Stromal cell of bone marrow (primary cell): ENCODE measurements around the gene MAP1S.

Source experiments
- DNase-seq: peaks from one replicate; pipeline ENCODE4 v3.0.0-alpha.2; 2012; ENCODE audit warnings: low read depth

MAP1S gene

DNA sequence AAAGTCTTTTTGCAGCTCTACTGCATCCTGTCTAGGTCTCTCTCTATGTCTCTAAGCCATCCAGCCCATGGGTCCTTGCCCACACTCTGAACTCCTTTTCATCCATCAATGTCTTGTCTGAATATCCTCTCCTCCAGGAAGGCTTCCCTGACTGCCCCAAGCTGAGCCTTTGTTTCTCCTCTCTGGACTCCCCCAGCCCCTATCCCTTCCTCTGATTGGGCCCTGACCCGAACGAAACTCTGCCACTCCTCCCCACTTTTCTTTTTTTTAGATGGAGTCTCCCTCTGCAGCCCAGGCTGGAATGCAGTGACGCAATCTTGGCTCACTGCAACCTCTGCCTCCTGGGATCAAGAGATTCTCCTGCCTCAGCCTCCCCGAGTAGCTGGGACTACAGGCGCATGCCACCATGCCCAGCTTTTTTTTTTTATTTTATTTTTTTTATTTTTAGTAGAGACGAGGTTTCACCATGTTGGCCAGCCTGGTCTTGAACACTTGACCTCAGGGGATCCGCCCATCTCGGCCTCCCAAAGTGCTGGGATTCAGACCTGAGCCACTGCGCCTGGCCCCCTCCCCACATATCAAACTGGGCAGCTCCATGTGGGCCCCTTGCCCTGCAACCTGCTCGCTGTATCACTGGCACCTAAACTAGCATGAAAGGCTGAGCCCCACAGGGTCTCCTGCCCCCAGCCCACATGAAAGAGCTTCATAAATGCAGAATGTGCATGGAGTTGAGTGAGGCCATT is 30.3 kb upstream of the MAP1S start:
- DNase-seq, result no peak

DNA sequence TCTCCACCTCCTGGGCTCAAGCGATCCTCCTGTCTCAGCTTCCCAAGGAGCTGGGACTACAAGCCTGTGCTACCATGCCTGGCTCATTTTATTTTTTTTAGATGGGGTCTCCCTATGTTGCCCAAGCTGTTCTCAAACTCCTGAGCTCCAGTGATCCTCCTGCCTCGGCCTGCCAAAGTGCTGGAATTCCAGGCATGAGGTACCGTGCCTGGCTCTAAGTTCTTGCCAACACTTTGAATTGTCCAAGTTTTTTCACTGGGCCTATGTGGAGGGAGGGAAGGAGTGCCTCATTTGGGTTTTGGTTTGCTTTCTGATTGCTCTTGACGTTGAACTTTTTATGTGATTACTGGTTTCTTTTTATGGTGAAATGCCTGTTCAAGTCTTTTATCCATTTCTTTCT is 26.7 kb upstream of the MAP1S start:
- no peak for DNase-seq

DNA sequence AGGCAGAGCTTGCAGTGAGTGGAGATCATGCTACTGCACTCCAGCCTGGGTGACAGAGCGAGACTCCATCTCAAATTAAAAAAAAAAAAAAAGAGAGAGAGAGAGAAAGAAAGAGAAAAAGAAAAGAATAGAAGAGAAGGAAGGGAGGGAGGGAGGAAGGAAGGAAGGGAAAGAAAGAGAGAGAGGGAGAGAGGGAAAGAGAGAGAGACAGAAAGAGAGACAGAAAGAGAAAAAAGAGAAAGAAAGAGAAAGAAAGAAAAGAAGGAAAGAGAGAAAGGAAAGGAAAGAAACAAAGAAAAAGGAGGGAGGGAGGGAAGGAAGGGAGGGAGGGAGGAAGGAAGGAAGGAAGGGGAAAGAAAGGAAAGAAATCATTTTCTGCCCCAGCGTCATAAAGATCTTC is 24.1 kb upstream of the MAP1S start:
- DNase-seq, result no peak

DNA sequence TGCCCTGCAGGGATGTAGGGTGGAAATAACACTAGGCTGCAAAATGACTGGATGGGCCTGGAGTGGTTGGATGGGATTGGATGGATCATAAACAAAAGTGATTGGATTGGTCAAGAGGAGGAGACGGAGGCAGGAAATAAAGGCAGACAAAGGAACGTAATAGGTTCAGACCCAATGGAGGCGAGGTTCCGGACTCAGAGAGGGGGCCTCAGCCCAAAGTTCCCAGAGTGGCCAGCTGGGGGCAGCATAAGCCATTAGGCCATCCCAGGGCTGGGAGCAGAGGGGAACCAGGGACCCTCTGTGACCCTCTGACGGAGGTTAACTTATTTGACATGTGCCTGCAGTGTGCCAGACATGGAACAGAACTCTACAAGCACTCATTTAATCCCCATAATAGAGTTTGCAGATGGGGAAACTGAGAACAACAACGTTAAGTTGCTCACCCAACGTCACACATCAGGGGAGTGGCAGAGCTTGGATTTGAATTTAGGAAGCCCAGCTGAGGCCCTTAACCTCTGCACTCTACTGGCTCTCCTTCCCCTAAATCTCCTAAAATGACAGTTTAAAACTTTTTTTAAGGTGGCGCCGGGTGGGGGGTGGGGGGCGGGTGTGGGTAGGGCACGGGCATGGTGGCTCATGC is 15.3 kb upstream of the MAP1S start:
- no peak for DNase-seq

DNA sequence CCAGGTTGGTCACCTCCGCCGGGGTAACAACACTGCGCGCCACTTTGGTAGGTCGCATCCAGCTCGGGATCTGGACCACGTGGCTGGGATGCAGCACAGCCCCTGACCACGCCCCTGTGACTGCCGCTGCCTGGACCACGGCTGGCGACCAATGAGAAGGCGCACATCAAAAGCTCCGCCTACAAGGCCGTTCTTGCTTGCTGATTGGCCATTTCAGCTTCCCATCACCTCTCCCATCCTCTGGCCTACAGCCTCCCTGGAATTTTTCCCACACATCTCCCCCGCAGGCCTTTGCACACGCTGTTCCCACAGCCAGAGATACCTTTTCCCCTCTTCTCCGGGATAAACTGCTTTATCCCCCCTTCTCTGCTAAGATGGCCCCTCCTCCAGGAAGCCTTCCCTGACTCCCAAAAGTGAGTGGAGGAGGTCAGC is 12.5 kb upstream of the MAP1S start:
- DNase-seq, result no peak

DNA sequence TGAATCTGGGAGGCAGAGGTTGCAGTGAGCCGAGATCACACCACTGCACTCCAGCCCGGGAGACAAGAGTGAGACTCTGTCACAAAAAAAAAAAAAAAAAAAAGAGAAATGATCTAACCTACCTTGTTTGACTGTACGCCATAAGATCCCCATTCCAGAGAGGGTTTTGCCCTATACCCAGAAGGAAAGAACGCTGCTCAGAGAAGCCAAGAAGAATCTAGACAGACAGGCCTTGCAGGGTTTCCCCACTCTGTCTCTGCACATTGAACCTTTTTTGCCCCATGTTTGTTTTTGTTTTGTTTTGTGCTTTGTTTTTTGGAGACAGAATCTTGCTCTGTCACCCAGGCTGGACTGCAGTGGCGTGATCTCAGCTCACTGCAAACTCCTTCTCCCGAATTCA is 7.4 kb upstream of the MAP1S start:
- DNase-seq, result no peak

DNA sequence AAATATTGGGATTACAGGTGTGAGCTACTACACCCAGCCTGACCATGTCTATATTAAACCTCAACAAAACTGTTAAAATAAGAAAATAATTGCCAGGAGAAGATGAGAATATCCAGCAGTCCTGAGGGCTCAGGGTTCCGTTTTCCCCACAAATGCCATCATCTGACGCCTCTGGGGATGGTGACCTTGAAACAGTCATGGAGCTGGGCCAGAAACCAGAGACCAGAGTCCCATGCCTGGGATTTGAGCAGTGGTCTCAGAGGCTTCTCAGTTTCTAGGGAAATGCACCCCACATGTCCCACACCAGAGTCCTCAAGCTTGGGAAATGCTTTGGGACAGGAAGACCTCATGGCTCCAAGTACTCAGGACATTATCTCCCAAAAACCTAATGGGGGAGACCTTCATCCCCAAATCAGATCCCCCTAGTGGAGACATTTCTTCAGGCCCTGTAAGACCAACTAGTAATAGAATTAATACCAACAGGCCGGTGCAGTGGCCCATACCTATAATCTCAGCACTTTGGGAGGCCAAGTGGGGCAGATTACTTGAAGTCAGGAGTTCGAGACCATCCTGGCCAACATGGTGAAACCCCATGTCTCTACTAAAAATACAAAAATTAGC is 2.9 kb upstream of the MAP1S start:
- no peak for DNase-seq

DNA sequence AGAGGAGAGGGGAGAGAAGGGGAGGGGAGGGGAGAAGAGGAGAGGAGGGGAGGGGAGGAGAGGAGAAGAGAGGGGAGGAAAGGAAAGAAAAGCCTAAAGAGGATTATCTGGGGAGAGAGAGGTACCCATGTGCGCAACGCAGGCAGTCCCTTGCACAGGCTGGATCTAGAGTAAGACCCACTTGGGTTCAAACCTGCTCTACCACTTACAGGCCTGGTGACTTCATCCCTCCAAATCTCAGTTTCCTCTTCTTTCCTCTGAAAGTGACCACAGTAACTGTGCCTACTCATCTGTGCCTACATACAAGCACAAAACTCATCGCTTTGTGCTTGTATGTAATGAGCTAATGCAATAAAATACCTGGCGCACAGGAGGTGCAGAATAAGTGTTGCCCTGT is 732 bp upstream of the MAP1S start:
- DNase-seq, result no peak

DNA sequence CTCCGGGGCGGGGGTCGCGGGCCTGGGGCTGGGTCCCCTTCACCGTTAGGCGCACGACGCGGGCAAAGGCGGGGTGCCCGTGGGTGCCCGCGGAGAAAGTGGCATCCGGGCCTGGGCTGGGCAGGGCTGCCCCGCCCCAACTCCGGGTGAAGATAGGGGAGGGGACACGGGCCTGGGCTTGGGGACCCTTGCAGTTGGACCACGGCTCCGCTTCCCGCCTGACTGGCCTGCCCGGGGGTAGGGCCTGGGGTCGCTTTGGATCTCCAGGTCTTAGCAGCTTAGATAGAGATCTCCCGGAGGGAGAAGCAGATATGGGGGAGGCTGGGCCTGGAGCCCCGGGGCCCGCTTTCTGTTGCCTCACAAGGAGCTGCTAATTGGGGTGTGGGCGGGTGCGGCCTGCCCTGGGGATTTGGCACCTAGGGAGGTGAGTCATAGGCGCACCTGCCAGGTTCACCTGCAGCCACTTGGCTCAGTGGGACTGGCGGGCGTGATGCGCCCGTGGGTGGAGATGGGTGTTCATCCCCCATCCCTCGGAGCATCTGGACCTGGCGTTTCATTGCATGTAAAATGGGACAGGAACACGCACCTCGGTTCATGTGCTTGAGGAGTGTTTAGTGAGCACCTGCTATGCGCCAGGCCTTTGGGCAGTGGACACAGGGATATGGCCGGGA is 585 bp downstream of the MAP1S start:
- no peak for DNase-seq

DNA sequence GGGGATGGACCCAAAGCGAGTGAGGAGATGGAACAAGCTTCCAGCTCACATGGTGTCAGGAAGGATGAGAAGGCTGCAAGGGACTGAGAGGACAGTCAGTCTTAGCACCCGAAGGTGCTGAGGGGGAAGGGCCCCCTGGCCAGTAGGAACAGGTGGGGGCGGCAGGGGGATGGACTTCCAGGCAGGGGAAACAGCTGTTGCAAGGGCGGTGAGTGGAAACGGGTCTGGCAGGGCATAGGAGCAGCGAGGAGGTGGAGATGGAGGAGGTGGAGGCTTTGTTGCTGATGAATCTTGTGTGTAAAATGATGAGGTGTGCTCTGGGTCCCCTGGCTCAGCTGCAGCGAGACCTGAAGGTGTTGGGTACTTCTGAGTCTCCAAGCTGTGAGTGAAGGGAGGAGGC is 1.2 kb downstream of the MAP1S start:
- no peak for DNase-seq

DNA sequence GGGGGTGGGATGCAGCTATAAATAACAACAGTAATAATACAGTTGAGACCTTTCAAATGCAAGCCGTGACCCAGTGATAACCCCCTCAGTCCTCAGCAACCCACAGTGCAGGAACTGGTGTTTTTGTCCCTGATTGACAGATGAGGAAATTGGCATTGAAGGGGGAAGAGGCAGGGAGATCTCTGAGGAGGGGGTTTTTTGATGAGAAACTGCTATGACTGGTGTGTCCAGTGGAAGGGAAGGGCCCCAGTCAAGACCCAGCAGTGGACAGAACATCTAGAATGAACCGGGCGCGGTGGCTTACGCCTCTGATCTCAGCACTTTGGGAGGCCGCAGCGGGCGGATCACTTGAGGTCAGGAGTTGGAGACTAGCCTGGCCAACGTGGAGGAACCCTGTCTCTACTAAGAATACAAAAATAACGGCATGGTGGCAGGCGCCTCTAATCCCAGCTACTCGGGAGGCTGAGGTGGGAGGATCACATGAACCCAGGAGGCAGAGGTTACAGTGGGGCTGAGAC is 1.9 kb downstream of the MAP1S start:
- no peak for DNase-seq

DNA sequence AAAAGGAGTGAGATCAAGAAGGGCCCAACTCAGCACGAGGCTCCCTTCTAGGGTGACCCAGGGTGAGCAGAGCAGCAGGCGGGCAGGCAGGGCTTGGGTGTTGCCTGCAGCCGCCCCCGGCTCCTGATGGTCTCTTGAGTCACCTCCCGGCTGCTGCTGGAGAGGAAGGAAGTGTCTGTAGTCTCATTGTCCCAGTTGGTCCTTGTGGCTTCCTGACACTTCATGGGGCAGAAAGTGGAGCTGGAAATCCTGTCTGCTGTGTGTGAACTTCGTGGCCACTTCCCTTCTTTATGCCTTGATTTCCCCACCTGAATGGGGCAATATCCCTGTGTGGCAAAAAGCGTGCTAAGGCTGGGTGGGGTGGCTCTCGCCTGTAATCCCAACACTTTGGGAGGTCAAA is 2.5 kb downstream of the MAP1S start:
- DNase-seq, result no peak

DNA sequence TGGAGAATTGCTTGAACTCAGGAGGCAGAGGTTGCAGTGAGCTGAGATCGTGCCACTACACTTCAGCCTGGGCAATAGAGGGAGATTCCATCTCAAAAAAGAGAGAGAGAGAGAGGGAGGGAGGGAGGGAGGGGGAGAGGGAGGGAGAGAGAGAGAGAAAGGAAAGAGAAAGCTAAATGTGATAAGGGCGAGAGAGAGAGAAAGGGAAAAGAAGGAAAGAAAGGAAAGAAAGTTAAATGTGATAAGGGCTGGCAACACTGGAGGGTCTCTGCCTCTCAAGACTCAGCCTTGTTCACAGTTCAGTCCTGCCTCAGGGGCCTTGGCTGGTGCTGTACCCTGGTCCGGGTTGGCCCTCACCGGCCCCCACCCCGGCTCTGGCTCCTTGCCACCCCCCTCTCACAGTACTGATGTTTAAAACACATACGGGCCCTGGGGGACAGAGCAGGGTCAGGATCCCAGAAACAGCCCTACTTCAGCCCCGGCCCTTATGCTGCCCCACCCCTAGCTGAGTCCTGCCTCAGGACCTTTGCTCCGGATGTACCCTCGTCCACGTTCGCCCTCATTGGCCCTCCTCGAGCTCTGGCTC is 3.5 kb downstream of the MAP1S start:
- DNase-seq, result no peak

DNA sequence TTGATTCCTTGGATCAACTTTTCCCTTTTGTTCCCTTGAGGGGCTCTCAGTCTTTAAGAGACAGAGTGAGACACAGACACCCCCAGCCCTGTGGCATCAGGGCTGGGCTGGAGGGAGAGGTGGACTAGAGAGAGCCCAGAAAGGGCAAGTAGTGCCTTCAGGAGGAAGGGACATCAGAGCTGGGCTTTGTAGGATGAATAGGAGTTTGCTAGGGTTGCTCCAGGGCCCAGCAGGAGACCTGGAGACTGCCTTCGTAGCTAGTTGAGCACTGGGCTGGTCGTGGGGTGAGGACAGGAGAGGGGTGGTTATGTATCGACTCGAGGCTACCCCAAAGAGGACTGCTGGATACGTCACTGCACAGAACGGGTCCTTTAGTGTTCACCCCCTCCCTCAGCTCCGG is 5.4 kb downstream of the MAP1S start:
- DNase-seq, result no peak

DNA sequence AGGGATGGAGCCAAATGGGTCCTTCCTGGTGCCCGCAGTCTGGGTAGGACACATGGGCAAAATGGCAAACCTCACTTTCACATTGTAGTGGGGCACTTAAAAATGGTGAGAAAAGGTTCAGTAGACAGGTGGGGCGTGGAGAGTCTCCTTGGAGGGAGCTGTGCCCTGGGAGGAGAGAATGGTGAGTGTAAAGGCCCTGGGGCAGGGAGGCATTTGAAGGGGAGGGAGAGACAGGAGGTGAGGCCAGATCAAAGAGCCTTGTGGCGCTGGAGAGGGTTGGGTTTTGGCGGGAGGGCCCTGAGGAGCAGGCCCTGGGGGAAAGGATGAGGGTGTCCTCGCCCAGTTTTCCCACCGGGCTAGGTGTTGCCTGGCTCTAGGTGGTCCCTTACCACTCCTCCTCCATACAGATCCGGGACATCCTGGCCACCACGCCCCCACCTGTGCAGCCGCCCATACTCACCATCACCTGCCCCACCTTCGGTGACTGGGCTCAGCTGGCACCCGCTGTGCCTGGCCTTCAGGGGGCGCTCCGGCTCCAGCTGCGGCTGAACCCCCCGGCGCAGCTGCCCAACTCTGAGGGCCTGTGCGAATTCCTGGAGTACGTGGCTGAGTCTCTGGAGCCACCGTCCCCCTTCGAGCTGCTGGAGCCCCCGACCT is 6.3 kb downstream of the MAP1S start:
- DNase-seq, result no peak

DNA sequence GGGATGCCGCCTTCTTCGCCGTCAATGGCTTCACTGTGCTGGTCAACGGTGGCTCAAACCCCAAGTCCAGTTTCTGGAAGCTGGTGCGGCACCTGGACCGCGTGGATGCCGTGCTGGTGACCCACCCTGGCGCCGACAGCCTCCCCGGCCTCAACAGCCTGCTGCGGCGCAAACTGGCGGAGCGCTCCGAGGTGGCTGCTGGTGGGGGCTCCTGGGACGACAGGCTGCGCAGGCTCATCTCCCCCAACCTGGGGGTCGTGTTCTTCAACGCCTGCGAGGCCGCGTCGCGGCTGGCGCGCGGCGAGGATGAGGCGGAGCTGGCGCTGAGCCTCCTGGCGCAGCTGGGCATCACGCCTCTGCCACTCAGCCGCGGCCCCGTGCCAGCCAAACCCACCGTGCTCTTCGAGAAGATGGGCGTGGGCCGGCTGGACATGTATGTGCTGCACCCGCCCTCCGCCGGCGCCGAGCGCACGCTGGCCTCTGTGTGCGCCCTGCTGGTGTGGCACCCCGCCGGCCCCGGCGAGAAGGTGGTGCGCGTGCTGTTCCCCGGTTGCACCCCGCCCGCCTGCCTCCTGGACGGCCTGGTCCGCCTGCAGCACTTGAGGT is 7.0 kb downstream of the MAP1S start:
- DNase-seq, result no peak

DNA sequence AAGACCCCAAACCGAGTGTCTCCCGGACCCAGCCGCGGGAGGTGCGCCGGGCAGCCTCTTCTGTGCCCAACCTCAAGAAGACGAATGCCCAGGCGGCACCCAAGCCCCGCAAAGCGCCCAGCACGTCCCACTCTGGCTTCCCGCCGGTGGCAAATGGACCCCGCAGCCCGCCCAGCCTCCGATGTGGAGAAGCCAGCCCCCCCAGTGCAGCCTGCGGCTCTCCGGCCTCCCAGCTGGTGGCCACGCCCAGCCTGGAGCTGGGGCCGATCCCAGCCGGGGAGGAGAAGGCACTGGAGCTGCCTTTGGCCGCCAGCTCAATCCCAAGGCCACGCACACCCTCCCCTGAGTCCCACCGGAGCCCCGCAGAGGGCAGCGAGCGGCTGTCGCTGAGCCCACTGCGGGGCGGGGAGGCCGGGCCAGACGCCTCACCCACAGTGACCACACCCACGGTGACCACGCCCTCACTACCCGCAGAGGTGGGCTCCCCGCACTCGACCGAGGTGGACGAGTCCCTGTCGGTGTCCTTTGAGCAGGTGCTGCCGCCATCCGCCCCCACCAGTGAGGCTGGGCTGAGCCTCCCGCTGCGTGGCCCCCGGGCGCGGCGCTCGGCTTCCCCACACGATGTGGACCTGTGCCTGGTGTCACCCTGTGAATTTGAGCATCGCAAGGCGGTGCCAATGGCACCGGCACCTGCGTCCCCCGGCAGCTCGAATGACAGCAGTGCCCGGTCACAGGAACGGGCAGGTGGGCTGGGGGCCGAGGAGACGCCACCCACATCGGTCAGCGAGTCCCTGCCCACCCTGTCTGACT is 7.9 kb downstream of the MAP1S start:
- DNase-seq, result no peak

DNA sequence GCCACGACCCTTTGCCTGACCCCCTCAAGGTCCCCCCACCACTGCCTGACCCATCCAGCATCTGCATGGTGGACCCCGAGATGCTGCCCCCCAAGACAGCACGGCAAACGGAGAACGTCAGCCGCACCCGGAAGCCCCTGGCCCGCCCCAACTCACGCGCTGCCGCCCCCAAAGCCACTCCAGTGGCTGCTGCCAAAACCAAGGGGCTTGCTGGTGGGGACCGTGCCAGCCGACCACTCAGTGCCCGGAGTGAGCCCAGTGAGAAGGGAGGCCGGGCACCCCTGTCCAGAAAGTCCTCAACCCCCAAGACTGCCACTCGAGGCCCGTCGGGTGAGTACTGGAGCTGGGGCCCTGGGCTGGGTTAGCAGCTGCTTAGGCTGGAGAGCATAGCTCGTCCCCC is 8.6 kb downstream of the MAP1S start:
- no peak for DNase-seq

DNA sequence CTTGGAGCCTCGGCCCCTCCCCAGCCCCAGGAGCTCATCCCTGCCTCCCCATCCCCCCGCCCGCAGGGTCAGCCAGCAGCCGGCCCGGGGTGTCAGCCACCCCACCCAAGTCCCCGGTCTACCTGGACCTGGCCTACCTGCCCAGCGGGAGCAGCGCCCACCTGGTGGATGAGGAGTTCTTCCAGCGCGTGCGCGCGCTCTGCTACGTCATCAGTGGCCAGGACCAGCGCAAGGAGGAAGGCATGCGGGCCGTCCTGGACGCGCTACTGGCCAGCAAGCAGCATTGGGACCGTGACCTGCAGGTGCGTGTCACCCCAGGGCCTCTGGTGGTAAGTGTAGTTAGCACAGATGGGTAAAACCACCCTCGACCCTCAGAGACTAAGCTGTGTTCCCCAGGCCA is 13.8 kb downstream of the MAP1S start:
- DNase-seq, result no peak

DNA sequence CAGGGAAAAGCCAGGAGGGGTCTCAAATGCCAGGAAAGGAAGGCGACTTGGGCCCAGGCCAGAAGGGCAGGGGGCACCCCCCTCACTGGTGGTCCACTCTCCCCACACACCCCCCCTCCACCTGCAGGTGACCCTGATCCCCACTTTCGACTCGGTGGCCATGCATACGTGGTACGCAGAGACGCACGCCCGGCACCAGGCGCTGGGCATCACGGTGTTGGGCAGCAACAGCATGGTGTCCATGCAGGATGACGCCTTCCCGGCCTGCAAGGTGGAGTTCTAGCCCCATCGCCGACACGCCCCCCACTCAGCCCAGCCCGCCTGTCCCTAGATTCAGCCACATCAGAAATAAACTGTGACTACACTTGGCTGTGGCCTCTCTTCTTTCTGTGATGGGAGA is 14.9 kb downstream of the MAP1S start:
- DNase-seq, result no peak

DNA sequence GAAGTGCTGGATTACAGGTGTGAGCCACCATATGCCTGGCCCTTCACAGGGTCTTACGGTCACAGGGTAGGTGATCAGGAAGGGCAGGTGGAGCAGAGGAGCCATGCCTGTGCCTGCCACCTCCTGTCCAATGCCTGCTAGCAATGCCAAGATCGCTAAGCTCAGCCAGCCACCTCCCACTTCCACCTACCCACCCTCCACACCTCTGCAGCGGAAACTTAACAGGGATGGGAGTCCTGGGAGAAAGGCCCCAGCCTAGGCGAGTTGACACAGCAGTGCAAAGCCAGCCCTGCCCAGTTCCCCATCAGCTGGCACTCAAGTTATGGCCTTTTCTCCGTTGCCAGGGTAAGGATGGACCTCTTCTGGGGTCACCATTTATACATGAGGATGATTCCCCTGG is 16.1 kb downstream of the MAP1S start:
- no peak for DNase-seq
